ENCODE results near the gene SSR2. TPM values are rescaled to one million over a fixed set of nuclear protein-coding genes. Genes with fewer than 3 reads are reported as not detected.

Gene SSR2
- total RNA-seq, 4 donors from 2014 or later = 51.2 to 275 (median 168) TPM

- peak; percentile 45 for DNase-seq
- intact Hi-C loops (cut with DNase I; ENCODE audit: low total_unique reads) (no loop called here), in situ Hi-C loops (cut with MboI; ENCODE audit: low pct_ligation_motif_present in 1 of 4, low pct_unique_long_range_greater_than_20kb in 1 of 4, low sequenced_read_pairs in 3 of 4) (loop anchor here in 3 of 4 donors (5.0 to 10.0 kb wide), 2 partner anchors 46 to 49 kb away; partner anchors contain the start of gene KHDC4 (in 2 of the 3))
- Histone ChIP-seq H3K36me3 (no peaks in the 10 kb centered on the region), H3K27me3 (no peaks in the 10 kb centered on the region), H3K9me3 (no peaks in the 10 kb centered on the region), H3K4me1 (peaks cover 31 to 53% (median 35%) of the 10 kb centered on the region in 4 donors), H3K4me3 (peak overlapping the region in 1 of 4 donors; percentile 19), H3K27ac (peak overlapping the region; percentile 92 to 96 (median 94))
- TF ChIP-seq CTCF (IDR thresholded peaks at IDR 0.05) = no peak
- TF ChIP-seq EP300 (IDR thresholded peaks at IDR 0.05; ENCODE audit: low read depth) = no peak
- TF ChIP-seq POLR2A (IDR thresholded peaks at IDR 0.05) = no peak
- TF ChIP-seq POLR2AphosphoS5 (IDR thresholded peaks at IDR 0.05) = peak in 1 of 3 donors; percentile 14
- WGBS, 2 donors (ENCODE audit: low coverage in 1 of 2) = 0 to 34% methylated on average over 1 to 4 of the region's 4 CpGs
Observed at GRCh38 chr1:155983191-155984024, 37.3 kb downstream of the SSR2 start.

GRCh38 chr1:155982106-155982505, 38.6 kb downstream of the SSR2 start:
- in situ Hi-C loops (cut with MboI; ENCODE audit: low pct_ligation_motif_present in 1 of 4, low pct_unique_long_range_greater_than_20kb in 1 of 4, low sequenced_read_pairs in 3 of 4) = loop anchor here in 3 of 4 donors (5.0 to 10.0 kb wide), 2 partner anchors 45 to 47 kb away; partner anchors contain the start of gene KHDC4 (in 2 of the 3)
- intact Hi-C loops (cut with DNase I; ENCODE audit: low total_unique reads) = no loop called here
- no peak for DNase-seq
- Histone ChIP-seq H3K27me3 (no peaks in the 10 kb centered on the region), H3K4me3 (no peak overlapping the region), H3K27ac (peak overlapping the region; percentile 92 to 96 (median 94)), H3K4me1 (peaks cover 32 to 60% (median 39%) of the 10 kb centered on the region in 4 donors), H3K9me3 (no peaks in the 10 kb centered on the region), H3K36me3 (no peaks in the 10 kb centered on the region)
- WGBS, 2 donors (ENCODE audit: low coverage in 1 of 2) = 76 to 86% methylated on average over 2 to 7 of the region's 7 CpGs
- TF ChIP-seq POLR2AphosphoS5 (IDR thresholded peaks at IDR 0.05) (no peak), CTCF (IDR thresholded peaks at IDR 0.05) (no peak), POLR2A (IDR thresholded peaks at IDR 0.05) (no peak), EP300 (IDR thresholded peaks at IDR 0.05; ENCODE audit: low read depth) (no peak)

- H3K4me3 ChIP-seq = no peak overlapping the region
- in situ Hi-C loops (cut with MboI; ENCODE audit: low pct_ligation_motif_present in 1 of 4, low pct_unique_long_range_greater_than_20kb in 1 of 4, low sequenced_read_pairs in 3 of 4) (loop anchor here in 3 of 4 donors (5.0 to 10.0 kb wide), 2 partner anchors 44 to 47 kb away; partner anchors contain the start of gene KHDC4 (in 2 of the 3)), intact Hi-C loops (cut with DNase I; ENCODE audit: low total_unique reads) (no loop called here)
- DNase-seq = peak; percentile 56
- peak overlapping the region; percentile 92 to 96 (median 94) for H3K27ac ChIP-seq
- no peaks in the 10 kb centered on the region for H3K9me3 ChIP-seq
- H3K4me1 ChIP-seq = peaks cover 32 to 66% (median 44%) of the 10 kb centered on the region in 4 donors
- TF ChIP-seq POLR2AphosphoS5 (IDR thresholded peaks at IDR 0.05) (no peak), EP300 (IDR thresholded peaks at IDR 0.05; ENCODE audit: low read depth) (no peak), CTCF (IDR thresholded peaks at IDR 0.05) (no peak), POLR2A (IDR thresholded peaks at IDR 0.05) (no peak)
- no peaks in the 10 kb centered on the region for H3K27me3 ChIP-seq
- no peaks in the 10 kb centered on the region for H3K36me3 ChIP-seq
- 61% methylated on average over 6 of the region's 6 CpGs; no CpG with 5 or more reads in 1 of the 2 donors for WGBS, 2 donors (ENCODE audit: low coverage in 1 of 2)
Observed at GRCh38 chr1:155981266-155982088, 39.3 kb downstream of the SSR2 start.

All from transverse colon (tissue), 4 donors.